ELF-1 (cell line): ENCODE results near the gene NDUFS2.

Experiments used
- DNase-seq: peaks from one replicate; pipeline ENCODE4 v3.0.0-alpha.2; 2016; ENCODE audit warnings: low read depth, low spot score

The NDUFS2 gene

GRCh38 chr1:161201836-161202712 is at the start of gene NDUFS2:
Gene NDUFS2, plus strand, starts transcription at chr1:161202367. Its CDS starts 19 bp downstream, at chr1:161202386.
- peak; percentile 99 for DNase-seq

- no peak for DNase-seq
Measured at GRCh38 chr1:161153176-161153575, 49.0 kb upstream of the NDUFS2 start.

GRCh38 chr1:161153682-161154337 is 48.4 kb upstream of the NDUFS2 start, which contains the start of gene UFC1:
Gene UFC1, plus strand, starts transcription at chr1:161153978. Its CDS starts 20 bp downstream, at chr1:161153998.
- peak; percentile 87 for DNase-seq

- no peak for DNase-seq
Measured at GRCh38 chr1:161157867-161158266, 44.3 kb upstream of the NDUFS2 start.

- no peak for DNase-seq
Measured at GRCh38 chr1:161158316-161159010, 43.7 kb upstream of the NDUFS2 start.

GRCh38 chr1:161159087-161159912 is 42.9 kb upstream of the NDUFS2 start, which contains the start of gene USP21:
Gene USP21, plus strand, starts transcription at chr1:161159500. Its CDS starts 1,141 bp downstream, at chr1:161160641.
- peak; percentile 95 for DNase-seq

- DNase-seq = no peak
Measured at GRCh38 chr1:161159913-161160243, 42.3 kb upstream of the NDUFS2 start.

- no peak for DNase-seq
Measured at GRCh38 chr1:161160671-161161145, 41.5 kb upstream of the NDUFS2 start.

- no peak for DNase-seq
Measured at GRCh38 chr1:161161652-161162051, 40.5 kb upstream of the NDUFS2 start.

GRCh38 chr1:161162052-161162451 is 40.1 kb upstream of the NDUFS2 start:
- no peak for DNase-seq

- no peak for DNase-seq
Measured at GRCh38 chr1:161162806-161163205, 39.4 kb upstream of the NDUFS2 start.

- DNase-seq = no peak
Measured at GRCh38 chr1:161163793-161164192, 38.4 kb upstream of the NDUFS2 start.

- DNase-seq = no peak
Measured at GRCh38 chr1:161164901-161165610, 37.1 kb upstream of the NDUFS2 start.

GRCh38 chr1:161165742-161166668 is 36.2 kb upstream of the NDUFS2 start, which contains the start of gene PPOX:
Gene PPOX, plus strand, starts transcription at chr1:161166426. Its CDS starts 422 bp downstream, at chr1:161166848.
- DNase-seq = peak; percentile 98

- peak; percentile 68 for DNase-seq
Measured at GRCh38 chr1:161166669-161167548, 35.3 kb upstream of the NDUFS2 start.

GRCh38 chr1:161168906-161169305 is 33.3 kb upstream of the NDUFS2 start:
- DNase-seq = no peak

- DNase-seq = no peak
Measured at GRCh38 chr1:161171191-161171590, 31.0 kb upstream of the NDUFS2 start.

- DNase-seq = no peak
Measured at GRCh38 chr1:161171696-161172095, 30.5 kb upstream of the NDUFS2 start.
